HG03039 (cell line): ENCODE data around the gene UBXN2A.
A peak's percentile ranks its signal among the peaks of the same experiment; 100 is the strongest.
"Not testable (repeated sequence)": the region's sequence is repeated elsewhere in the genome, so short reads cannot be mapped to it uniquely, and the experiment has no call there.

ENCODE experiments used
- ATAC-seq: cut with Tn5 transposase; IDR thresholded peaks from one replicate; pipeline ENCODE4 v1.9.1; 2021; ENCODE audit warnings: mild to moderate bottlenecking, moderate library complexity; ENCODE audit not compliant: unreplicated experiment

The UBXN2A gene

DNA sequence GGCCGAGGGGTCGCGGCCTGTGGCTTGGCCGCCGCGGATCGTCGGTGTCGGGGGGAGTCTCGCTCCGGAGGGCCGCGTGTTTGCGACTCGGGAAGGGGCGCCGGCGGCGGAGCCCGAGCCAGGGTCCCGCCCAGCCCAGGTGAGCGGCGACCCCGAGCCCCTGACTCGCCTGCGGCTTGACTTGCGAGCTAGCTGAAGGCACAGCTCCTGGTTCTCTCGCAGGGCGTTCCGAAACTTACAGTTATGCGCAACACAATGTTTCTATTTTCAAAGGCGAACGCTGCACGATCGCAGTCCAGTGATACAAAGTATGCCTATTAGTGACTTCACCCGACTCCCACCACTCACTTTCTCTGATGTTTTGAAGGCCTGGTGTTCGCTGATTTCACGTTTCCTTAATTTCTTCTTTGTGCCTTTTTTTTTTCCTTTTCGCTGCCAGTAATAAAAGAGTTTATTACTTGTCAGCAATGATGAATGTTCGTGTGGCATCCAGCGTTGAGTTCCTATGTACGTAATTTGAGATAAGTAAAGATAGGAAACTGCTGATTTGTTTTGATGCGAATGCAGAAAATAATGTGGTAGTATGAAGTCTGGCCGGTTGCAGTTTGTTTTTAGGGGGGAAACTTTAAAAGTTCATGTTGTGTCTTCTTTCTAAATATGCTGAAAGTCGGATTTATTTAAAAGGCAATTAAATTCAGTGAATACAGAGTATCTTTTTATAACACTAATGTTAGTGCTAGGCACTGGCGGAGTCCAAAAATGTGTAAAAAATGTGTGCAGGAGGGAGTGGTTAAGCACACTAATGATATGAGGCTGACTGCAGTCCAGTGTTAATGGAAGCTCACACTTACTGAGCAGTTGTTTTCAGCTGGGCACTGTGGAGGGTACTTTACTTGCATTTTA is 706 bp downstream of the UBXN2A start:
- ATAC-seq = peak; percentile 46

DNA sequence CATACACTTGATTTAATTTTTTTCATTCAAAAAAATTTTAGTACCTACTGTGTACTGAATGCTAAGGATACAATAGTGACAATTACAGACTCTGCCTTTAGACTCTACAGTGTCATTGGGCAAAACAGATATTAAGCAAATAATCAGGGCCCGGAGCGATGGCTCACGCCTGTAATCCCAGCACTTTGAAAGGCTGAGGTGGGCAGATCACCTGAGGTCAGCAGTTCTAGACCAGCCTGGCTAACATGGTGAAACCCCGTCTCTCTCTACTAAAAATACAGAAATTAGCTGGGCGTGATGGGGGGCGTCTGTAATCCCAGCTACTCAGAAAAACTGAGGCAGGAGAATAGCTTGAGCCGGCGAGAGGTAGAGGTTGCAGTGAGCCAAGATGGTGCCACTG is 1.4 kb downstream of the UBXN2A start:
- ATAC-seq = no peak

DNA sequence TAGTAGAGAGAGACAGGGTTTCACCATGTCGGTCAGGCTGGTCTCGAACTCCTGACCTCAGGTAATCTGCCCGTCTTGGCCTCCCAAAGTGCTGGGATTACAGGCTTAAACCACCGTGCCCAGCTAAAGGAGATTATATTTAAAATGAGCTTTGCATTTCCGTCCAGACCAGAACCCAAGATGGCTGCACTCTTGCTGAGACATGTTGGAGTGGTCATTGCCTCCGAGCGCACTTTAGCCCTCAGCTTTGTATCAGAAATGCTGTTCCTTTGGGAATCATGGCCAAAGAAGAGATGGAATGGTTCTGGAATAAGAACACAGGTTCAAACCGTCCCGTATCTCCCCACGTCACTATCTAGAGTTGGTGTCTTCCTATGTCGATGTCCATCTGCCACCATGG is 3.4 kb downstream of the UBXN2A start:
- no peak for ATAC-seq

DNA sequence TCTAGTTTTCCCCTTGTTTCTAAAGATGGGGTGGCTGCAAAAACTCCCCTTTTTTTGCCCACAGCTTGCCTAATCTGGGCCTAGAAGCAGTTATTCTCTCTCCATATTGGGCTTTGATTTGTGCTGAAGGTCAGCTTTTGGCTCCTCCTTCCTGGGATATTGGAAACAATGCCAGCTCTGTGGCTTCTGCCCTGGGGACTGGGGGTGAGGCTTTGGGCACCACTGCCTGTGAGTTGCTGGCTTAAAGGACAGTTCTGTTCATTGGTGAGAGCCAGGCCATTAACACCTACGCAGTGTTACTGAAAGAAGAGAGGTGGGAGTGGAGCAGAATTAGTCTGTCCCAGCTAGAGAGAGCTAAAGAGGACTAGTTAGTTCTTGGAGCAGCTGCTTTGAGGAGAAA is 4.3 kb downstream of the UBXN2A start:
- ATAC-seq = no peak

DNA sequence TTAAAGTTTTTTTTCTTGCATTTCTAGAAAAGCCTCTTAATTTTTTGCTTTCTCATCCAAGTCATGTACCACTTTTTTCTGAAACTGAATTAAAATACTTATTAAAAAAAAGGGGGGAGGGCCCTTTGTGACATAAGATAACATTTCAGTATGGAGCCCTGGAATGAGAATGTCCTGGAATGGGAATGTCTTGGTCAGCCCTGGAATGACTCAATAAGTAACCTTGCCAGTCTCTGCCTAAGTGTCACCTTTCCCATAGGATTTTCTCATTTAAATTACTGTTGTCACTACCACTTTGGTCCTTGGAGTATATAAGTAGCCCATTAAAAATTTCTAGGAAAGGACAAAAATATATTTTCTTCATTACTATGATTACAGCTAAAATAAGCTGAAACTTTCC is 4.7 kb downstream of the UBXN2A start:
- no peak for ATAC-seq

DNA sequence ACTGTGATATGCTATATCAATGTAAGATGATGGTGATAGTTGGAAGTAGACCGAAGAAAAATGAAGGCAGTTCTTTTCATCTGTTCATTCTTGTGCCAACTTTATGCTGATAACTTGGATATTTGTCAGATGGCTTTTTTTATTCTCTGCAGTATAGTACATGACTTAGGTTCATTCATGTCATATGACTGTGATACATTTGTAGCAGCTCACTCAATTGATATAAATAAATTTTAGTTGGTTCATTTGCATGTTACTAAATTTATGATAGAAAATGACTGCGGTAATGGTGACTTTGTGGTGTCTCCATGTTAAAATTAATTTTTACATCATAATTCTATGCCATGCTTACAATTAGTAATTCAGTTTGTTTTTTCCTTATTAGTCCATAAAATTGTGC is 7.1 kb downstream of the UBXN2A start:
- ATAC-seq = no peak

DNA sequence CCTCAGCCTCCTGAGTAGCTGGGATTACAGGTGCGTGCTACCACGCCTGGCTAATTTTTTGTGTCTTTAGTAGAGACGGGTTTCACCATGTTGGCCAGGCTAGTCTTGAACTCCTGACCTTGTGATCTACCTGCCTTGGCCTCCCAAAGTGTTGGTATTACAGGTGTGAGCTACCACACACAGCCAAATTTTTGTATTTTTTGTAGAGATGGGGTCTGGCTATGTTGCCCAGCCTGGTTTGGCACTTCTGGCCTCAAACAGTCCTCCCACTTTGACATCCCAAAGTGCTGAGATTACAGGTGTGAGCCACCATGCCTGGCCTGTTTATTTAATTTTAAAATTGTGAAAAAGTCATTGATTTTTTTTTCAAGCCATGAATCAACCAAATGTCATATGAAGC is 12.3 kb downstream of the UBXN2A start:
- ATAC-seq = not testable (repeated sequence)

DNA sequence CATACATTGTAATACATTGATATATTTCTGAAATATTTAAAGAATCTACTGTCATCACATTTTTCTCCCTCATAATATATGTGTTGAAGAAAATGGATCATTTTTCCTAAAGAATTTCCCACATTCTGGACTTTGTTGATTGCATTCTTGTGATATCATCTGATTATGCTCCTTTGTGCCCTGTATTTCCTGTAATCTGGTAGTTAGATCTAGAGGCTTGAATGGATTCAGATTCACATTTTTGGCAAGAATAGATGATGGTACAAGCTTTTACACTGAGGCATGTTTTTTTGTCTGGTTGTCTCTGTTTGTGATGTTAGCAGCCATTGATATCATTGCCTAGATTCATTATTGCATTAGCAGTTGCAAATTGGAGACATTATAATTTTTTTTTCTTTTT is 13.4 kb downstream of the UBXN2A start:
- no peak for ATAC-seq

DNA sequence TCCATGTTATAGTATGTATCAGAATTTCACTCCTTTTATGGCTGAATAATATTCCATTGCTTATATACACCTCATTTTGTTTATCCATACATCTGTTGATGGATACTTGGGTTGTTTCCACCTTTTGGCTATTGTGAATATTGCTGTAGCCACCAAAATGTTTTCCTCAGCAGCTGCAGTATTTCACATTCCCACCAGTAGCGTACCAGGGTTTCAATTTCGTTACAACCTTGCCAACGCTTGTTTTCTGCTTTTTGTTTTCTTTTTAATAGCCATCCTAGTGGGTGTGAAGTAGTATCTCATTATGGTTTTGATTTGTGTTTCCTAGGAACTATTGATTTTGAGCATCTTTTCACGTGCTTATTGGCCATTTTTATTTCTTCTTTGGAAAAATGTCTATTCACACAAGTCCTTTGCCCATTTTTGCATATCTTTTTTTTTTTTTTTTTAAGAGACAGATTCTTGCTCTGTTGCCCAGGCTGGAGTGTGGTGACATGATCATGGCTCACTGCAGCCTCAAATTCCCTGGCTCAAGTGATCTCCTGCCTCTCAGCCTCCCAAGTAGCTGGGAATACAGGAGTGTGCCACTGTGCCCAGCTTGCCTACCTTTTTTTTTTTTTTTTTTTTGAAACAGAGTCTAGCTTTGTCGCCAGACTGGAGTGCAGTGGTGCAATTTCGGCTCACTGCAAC is 14.2 kb downstream of the UBXN2A start:
- ATAC-seq = no peak

DNA sequence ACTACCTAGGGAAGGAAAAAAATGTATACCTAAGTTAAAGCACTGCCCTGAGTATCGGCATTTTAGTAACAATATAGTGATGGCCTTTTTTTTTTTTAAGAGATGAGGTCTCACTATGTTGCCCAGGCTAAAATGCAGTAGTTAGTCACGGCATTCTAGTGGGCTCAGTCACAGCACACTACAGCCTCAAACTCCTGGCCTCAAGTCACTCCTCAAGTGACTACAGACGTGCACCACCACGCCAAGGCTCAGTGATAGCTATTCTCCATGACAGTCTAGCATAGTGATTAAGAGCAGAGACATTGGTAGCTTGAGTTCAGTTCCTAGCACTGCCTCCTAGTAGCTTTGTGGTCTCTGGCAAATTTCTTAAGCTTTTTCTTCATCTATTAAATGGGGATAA is 27.6 kb downstream of the UBXN2A start:
- ATAC-seq = no peak

DNA sequence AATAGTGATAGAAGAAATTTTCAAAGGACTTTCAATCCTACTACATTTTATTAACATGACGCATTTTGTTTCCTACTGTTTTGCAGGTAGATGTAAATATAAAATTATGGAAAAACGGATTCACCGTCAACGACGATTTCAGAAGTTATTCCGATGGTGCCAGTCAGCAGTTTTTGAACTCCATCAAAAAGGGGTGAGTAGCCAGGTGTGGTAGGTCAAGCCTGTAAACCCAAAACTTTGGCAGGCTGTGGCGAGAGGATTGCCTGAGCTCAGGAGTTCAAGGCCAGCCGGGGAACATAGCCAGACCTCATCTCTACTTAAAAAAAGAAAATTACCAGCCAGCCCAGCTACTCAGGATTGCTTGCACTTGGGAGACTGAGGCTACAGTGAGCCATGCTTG is 36.6 kb downstream of the UBXN2A start:
- ATAC-seq = no peak

DNA sequence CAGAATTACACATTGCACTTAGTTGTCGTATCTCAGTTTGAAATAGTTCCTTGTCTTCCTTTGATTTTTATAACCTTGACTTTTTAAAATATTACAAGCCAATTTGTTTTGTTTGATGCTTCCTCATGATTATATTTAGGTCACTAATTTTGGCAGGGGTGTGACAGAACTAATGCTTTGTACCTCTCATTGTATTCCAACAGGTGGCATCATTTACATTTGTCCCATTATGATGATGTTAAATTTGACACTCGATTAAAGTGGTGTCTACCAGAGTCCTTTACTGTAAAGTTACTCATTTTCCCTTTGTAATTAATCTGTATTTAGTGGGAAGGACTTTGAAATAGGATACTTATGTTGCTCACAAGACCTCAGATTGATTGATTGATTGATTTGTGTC is 48.1 kb downstream of the UBXN2A start:
- ATAC-seq = no peak

DNA sequence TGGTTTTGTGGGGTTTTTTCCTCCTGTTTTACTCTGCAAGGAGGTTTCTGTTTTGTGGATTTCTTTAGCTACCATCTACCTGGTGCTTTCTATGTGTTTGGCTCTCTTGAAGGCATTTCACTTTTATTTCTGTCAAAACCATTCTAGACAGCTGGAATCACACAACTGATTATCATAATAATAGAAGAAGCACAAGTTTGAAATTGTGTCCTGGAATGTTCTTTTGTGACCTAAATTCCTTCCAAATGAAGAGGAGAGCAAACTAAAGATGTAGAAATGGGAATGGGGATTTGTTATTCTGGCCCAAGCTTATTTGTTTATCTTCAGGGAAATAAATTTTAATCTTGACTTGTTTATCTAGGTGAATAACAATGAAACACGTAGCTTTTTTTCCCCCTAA is 52.7 kb downstream of the UBXN2A start:
- ATAC-seq = no peak

DNA sequence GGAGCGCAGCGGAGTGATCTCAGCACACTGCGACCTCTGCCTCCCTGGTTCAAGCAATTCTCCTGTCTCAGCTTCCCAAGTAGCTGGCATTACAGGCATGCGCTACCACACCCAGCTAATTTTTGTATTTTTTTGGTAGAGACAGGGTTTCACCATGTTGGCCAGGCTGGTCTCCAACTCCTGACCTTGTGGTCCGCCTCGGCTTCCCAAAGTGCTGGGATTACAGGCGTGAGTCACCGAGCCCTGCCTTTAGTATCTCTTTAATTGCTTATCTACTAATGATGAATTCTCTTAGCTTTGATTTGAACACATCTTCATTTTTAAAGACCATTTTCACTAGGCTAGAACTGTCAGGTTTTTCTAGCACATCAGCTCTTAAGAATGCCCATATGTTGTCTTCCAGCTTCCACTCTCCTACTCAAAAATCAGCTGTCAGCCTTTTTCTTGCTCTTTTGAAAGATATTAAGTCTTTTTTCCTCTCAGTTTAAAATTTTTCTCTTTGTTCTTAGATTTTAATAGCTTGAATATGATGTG is 53.5 kb downstream of the UBXN2A start:
- ATAC-seq = no peak

DNA sequence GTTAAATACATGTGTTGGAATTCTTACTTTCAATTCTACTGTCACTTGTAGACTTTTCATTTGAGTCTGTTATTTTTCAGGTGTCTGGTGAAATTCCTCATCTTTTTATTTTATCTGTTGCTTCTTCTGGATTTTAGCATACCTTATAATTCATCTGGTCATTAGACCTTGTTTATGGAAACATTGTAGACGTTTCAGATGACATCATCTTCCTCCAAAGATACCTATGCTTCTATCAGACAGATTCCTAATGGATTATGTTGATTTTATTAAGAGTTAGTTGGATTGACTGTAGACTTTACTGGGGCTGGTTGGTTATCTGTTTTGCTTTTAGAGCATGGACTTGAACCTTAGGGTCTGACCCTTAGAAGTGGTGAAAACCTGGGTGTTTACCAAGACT is 54.3 kb downstream of the UBXN2A start:
- ATAC-seq = no peak

DNA sequence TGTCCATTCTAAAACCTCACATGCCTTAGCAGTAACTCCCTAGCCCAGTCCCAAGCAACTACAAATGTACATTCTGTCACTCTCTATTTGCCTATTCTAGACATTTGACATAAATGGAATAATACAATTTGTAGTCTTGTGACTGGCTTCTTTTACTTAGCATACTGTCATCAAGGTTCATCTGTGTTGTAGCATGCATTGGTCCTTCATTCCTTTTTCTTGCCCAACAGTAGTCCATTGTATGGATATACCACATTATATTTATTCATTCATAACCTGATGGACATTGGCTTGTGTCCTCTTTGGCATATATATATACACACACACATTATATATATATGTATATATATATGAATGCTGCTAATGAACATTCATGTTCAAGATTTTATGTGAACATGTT is 67.4 kb downstream of the UBXN2A start:
- no peak for ATAC-seq

DNA sequence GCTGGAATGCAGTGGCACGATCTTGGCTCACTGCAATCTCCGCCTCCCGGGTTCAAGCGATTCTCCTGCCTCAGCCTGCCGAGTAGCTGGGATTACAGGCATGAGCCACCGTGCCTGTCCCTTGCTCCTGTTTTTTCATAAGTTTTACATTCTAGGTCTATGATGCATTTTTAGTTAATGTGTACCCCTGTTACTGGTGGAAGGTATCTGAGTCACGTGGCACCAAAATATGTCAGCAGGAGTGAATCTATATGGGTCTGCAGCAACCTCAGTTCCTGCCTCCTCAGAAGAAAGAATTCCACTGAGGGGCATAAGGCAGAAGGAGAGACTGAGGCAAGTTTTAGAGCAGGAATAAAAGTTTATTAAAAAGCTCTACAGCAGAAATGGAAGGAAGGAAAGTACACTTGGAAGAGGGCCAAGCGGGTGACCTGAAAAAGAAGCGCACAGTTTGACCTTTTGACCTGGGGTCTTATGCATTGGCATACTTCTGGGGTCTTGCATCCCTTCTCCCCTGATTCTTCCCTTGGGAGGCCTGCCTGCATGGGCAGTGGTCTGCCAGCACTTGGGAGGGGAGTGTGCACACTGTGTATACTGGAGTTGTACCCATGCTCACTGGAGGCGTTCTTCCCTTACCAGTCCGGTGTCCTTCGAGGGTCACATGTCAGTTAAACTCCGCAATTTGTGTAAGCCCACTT is 68.6 kb downstream of the UBXN2A start:
- no peak for ATAC-seq

DNA sequence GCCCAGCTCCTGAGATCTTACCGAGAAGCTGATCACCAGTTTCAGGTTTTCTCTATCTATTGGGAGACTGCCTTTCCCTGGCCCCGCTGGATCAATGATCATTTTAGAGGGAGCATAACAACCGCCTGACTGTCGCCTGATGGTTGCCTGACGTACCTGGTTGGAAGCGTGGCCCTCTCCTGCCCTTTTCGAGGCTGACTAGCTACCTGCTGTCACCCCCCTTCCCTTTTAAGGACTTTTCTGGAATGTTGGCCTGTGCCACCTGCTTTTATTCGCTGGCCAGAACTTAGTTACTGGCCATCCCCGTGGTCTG is 69.1 kb downstream of the UBXN2A start:
- no peak for ATAC-seq

DNA sequence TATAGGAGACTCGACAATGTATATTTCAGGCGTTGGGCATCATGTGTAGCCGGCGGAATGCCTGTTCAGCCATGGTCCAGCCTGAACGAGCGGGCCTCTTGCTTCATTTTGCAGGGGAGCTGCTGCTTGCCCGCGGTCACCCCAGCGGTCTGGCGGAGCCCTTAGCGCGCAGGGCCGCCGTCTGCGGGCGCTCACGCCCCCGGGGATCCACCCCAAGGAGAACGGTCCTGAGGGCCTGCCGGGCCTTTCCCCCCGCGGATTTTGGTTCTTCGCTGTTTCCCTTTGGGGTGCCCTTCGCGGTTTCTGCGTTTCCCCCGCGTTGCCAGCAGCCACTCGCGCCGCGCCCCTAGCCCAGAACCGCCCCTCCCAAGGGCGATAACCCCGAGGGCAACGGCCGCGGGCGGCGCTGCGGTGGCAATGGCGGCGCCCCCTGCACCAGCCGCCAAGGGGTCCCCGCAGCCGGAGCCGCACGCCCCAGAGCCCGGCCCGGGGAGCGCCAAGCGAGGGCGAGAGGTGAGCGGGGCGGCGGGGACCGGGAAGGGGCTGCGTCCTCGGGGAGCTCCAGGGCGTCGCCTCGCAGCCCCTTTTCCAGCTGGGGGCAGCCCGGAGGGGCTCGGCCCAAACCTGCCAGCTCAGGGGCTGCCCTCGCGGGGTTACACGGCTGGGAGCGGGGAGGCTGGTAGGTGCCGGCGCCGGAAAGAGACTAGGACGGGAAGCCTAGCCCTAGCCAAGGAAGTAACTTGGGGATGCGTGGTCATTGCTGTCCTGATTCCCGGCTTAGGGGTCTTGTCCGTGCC is 69.6 kb downstream of the UBXN2A start, which contains the start of gene MFSD2B:
MFSD2B (plus strand) TSS at position 406 of the 797 bp plus-strand sequence; CDS start at position 418, 12 bp downstream.
- ATAC-seq = no peak

DNA sequence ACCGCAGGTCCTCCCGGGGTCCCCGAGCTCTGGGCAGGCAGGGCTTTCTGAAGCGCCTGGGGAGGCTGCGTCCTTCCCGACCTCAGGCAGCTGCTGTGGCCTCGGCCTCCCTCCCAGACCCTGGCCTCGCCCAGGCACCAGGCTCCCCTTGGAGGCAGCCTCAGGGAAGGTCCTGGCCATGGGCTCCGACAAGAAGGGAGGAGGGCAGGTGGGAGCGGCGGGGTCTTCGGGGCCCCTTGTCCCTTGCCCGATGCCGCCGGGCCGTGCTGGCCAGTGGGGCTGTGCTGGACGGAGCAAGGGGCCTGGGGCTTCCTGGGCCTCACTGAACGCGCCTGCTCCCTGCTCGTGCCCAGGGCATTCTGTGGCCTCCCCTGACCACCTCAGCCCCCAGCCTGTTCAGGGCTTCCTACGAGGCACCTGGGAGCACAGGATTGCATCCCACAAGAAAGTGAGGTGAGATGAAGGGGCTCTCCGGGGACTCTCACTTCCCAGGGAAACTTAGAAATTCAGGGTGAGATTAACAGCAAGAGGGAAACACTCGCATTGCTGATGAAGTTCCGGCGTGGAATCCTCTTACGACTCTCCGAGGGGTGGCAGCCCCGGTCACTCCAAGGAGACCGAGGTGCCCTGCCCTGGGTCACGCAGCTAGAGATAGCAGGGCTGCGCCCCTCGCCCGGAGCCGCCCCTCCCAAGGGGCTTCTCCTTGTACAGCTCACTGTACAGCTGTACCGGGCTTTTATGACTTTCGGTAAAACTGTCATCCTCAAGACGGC is 70.4 kb downstream of the UBXN2A start:
- ATAC-seq = no peak
